ENCODE results near the gene GTF3A.

The GTF3A gene

GRCh38 chr13:27449081-27449603 is 24.7 kb downstream of the GTF3A start:
- DNase-seq (ENCODE audit: low read depth) = no peak

- DNase-seq (ENCODE audit: low read depth) = peak; percentile 66
Measured at GRCh38 chr13:27449936-27450828, 25.8 kb downstream of the GTF3A start, which contains the start of gene MTIF3. Gene MTIF3, minus strand, starts transcription at chr13:27450564. Its CDS starts 10,116 bp downstream, at chr13:27440448.

- no peak for DNase-seq (ENCODE audit: low read depth)
Measured at GRCh38 chr13:27450921-27451471, 26.6 kb downstream of the GTF3A start.

GRCh38 chr13:27455331-27455855 is 31.0 kb downstream of the GTF3A start:
- DNase-seq (ENCODE audit: low read depth) = no peak

GRCh38 chr13:27461940-27462584 is 37.6 kb downstream of the GTF3A start:
- DNase-seq (ENCODE audit: low read depth) = no peak

GRCh38 chr13:27463500-27463899 is 39.1 kb downstream of the GTF3A start:
- DNase-seq (ENCODE audit: low read depth) = no peak

GRCh38 chr13:27465611-27466010 is 41.2 kb downstream of the GTF3A start:
- DNase-seq (ENCODE audit: low read depth) = no peak

- no peak for DNase-seq (ENCODE audit: low read depth)
Measured at GRCh38 chr13:27466513-27466912, 42.1 kb downstream of the GTF3A start.

GRCh38 chr13:27470075-27470820 is 45.8 kb downstream of the GTF3A start:
- no peak for DNase-seq (ENCODE audit: low read depth)

GRCh38 chr13:27472441-27472840 is 48.0 kb downstream of the GTF3A start:
- no peak for DNase-seq (ENCODE audit: low read depth)

GRCh38 chr13:27472941-27473340 is 48.5 kb downstream of the GTF3A start:
- no peak for DNase-seq (ENCODE audit: low read depth)

- DNase-seq (ENCODE audit: low read depth) = no peak
Measured at GRCh38 chr13:27474751-27475268, 50.4 kb downstream of the GTF3A start.

- DNase-seq (ENCODE audit: low read depth) = no peak
Measured at GRCh38 chr13:27476943-27477703, 52.7 kb downstream of the GTF3A start.

GRCh38 chr13:27481766-27482165 is 57.3 kb downstream of the GTF3A start:
- DNase-seq (ENCODE audit: low read depth) = no peak

- no peak for DNase-seq (ENCODE audit: low read depth)
Measured at GRCh38 chr13:27482983-27483382, 58.6 kb downstream of the GTF3A start.

GRCh38 chr13:27483421-27483820 is 59.0 kb downstream of the GTF3A start:
- DNase-seq (ENCODE audit: low read depth) = no peak

All from HS-27A (cell line).